Measurements from ENCODE around the gene CEP104. TPM values are rescaled to one million over a fixed set of nuclear protein-coding genes. Genes with fewer than 3 reads are reported as not detected.

The CEP104 gene
- total RNA-seq (2021) (47.9 and 50.8 TPM in 2 replicates), Bru-seq, nascent RNA (percentile 53 among the genes with signal in this experiment), BruChase-seq, experiment 1, labeled RNA remaining after a 2-hour chase (percentile 63 among the genes with signal in this experiment), BruChase-seq, experiment 2, labeled RNA remaining after a 6-hour chase (percentile 68 among the genes with signal in this experiment)
- long read RNA-seq, full-length matches to known transcripts = 26 of 53 reads
- long read RNA-seq, partial matches to known transcripts = 11 of 53 reads
- long read RNA-seq, other reads (novel, unspliced or antisense) = 16 of 53 reads

- Histone ChIP-seq H3K9me3 (ENCODE audit: low read depth, low read length, poor library complexity, severe bottlenecking) (no peaks in the 10 kb centered on the region), H3K27ac (ENCODE audit: low read depth, low read length, poor library complexity, severe bottlenecking) (peak within 1 kb of the TSS; percentile 73), H3K27me3 (replicated peaks; ENCODE audit: insufficient read depth, low read depth, low read length, poor library complexity) (no peaks in the 10 kb centered on the region), H3K4me1 (ENCODE audit: insufficient read depth, low read length, poor library complexity, severe bottlenecking) (peaks cover 5% of the 10 kb centered on the region), H3K36me3 (ENCODE audit: insufficient read depth, low read length, poor library complexity, severe bottlenecking) (no peaks in the 10 kb centered on the region), H3K4me3 (ENCODE audit: low read depth, low read length, poor library complexity, severe bottlenecking) (peak within 1 kb of the TSS; percentile 54)
- CTCF ChIA-PET = no interaction called here
- intact Hi-C loops (cut with micrococcal nuclease; ENCODE audit: unreplicated experiment) = no loop called here
- DNase-seq (ENCODE audit: low spot score) = peak; percentile 88
- TF ChIP-seq EZH2 (IDR thresholded peaks at IDR 0.05; ENCODE audit: borderline replicate concordance, low read depth, low read length, poor library complexity, severe bottlenecking) (no peak), CTCF (conservative IDR thresholded peaks at IDR 0.05; ENCODE audit: low read depth, low read length) (no peak)
- POLR2A ChIA-PET (ENCODE audit: low non-redundant PET) = no interaction called here
- no TSS peak for BruUV-seq (replicated peaks)
These were observed at the start of gene CEP104, which contains the start of gene DFFB for GRCh38 chr1:3856923-3857790. Gene CEP104 (minus strand): TSS chr1:3857211. CDS start chr1:3852407, 4,804 bp downstream. Gene DFFB (plus strand): TSS chr1:3857476. CDS start chr1:3857604, 128 bp downstream.

DNA sequence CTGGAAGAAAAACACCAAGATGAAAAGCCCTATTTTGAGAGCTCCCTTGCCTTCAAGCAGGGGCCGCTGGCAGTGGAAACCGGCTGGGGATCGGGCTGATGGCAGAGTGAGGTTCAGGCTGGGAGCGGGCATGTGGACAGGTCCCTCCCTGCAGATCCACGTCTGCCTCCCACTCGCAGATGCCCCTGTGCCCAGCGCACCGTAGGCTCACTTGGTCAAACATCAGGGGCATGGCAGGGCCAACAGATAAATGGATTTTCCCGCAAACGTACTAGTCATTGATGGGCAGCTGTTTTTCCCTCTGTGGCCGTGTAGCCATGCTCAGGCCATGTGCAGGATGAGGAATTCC is 49.6 kb upstream of the CEP104 start:
- ChIA-PET CTCF (interaction anchor here (1.0 kb wide), 1 partner anchor 73 kb away, joined by 4 read pairs; no protein-coding TSS in a partner anchor), POLR2A (ENCODE audit: low non-redundant PET) (no interaction called here)
- Histone ChIP-seq H3K36me3 (ENCODE audit: insufficient read depth, low read length, poor library complexity, severe bottlenecking) (no peaks in the 10 kb centered on the region), H3K9me3 (ENCODE audit: low read depth, low read length, poor library complexity, severe bottlenecking) (no peaks in the 10 kb centered on the region), H3K4me3 (ENCODE audit: low read depth, low read length, poor library complexity, severe bottlenecking) (no peak overlapping the region), H3K27me3 (replicated peaks; ENCODE audit: insufficient read depth, low read depth, low read length, poor library complexity) (peaks cover 5% of the 10 kb centered on the region), H3K4me1 (ENCODE audit: insufficient read depth, low read length, poor library complexity, severe bottlenecking) (peaks cover 18% of the 10 kb centered on the region), H3K27ac (ENCODE audit: low read depth, low read length, poor library complexity, severe bottlenecking) (no peak overlapping the region)
- intact Hi-C loops (cut with micrococcal nuclease; ENCODE audit: unreplicated experiment) = loop anchor here (5.0 kb wide), 1 partner anchor 1836 kb away; no protein-coding TSS in a partner anchor
- no peak for DNase-seq (ENCODE audit: low spot score)
- TF ChIP-seq EZH2 (IDR thresholded peaks at IDR 0.05; ENCODE audit: borderline replicate concordance, low read depth, low read length, poor library complexity, severe bottlenecking) (no peak), CTCF (conservative IDR thresholded peaks at IDR 0.05; ENCODE audit: low read depth, low read length) (no peak)
- no TSS peak for BruUV-seq (replicated peaks)

- ChIA-PET CTCF (no interaction called here), POLR2A (ENCODE audit: low non-redundant PET) (no interaction called here)
- no TSS peak for BruUV-seq (replicated peaks)
- H3K9me3 ChIP-seq (ENCODE audit: low read depth, low read length, poor library complexity, severe bottlenecking) = no peaks in the 10 kb centered on the region
- H3K27ac ChIP-seq (ENCODE audit: low read depth, low read length, poor library complexity, severe bottlenecking) = no peak overlapping the region
- H3K4me1 ChIP-seq (ENCODE audit: insufficient read depth, low read length, poor library complexity, severe bottlenecking) = peaks cover 13% of the 10 kb centered on the region
- H3K36me3 ChIP-seq (ENCODE audit: insufficient read depth, low read length, poor library complexity, severe bottlenecking) = no peaks in the 10 kb centered on the region
- intact Hi-C loops (cut with micrococcal nuclease; ENCODE audit: unreplicated experiment) = loop anchor here (5.0 kb wide), 1 partner anchor 1836 kb away; no protein-coding TSS in a partner anchor
- no peak overlapping the region for H3K4me3 ChIP-seq (ENCODE audit: low read depth, low read length, poor library complexity, severe bottlenecking)
- DNase-seq (ENCODE audit: low spot score) = no peak
- peaks cover 5% of the 10 kb centered on the region for H3K27me3 ChIP-seq (replicated peaks; ENCODE audit: insufficient read depth, low read depth, low read length, poor library complexity)
- TF ChIP-seq CTCF (conservative IDR thresholded peaks at IDR 0.05; ENCODE audit: low read depth, low read length) (no peak), EZH2 (IDR thresholded peaks at IDR 0.05; ENCODE audit: borderline replicate concordance, low read depth, low read length, poor library complexity, severe bottlenecking) (no peak)
These were observed 49.1 kb upstream of the CEP104 start for GRCh38 chr1:3905953-3906671.
